ENCODE results near the gene BYSL. TPM values are rescaled to one million over a fixed set of nuclear protein-coding genes. Genes with fewer than 3 reads are reported as not detected.

The BYSL gene
- total and polyA plus RNA-seq, 8 donors: 1.8 to 65.2 (median 10.6) TPM; not detected in 1

- WGBS, 5 donors: 83 to 88% (median 85%) methylated on average over 5 of the region's 5 CpGs
- TF ChIP-seq POLR2A (IDR thresholded peaks at IDR 0.05) (no peak), POLR2AphosphoS5 (IDR thresholded peaks at IDR 0.05) (no peak), CTCF (IDR thresholded peaks at IDR 0.05) (no peak), EP300 (IDR thresholded peaks at IDR 0.05) (no peak)
- no peaks in the 10 kb centered on the region for H3K9me3 ChIP-seq
- H3K36me3 ChIP-seq: no peaks in the 10 kb centered on the region
- no peaks in the 10 kb centered on the region for H3K4me1 ChIP-seq
- no peak for DNase-seq
- H3K27ac ChIP-seq: no peak overlapping the region
- H3K27me3 ChIP-seq: no peaks in the 10 kb centered on the region
- no peak overlapping the region for H3K4me3 ChIP-seq
- intact Hi-C loops (cut with DNase I; ENCODE audit: low total_unique reads): no loop called here
These were observed 36.3 kb upstream of the BYSL start for GRCh38 chr6:41884957-41885356.

- WGBS, 5 donors: 77 to 89% (median 87%) methylated on average over 1 of the region's 1 CpG
- H3K9me3 ChIP-seq: no peaks in the 10 kb centered on the region
- TF ChIP-seq POLR2A (IDR thresholded peaks at IDR 0.05) (no peak), POLR2AphosphoS5 (IDR thresholded peaks at IDR 0.05) (no peak), CTCF (IDR thresholded peaks at IDR 0.05) (no peak), EP300 (IDR thresholded peaks at IDR 0.05) (no peak)
These were observed 35.4 kb upstream of the BYSL start for GRCh38 chr6:41885930-41886329.

GRCh38 chr6:41887331-41887751 is 34.0 kb upstream of the BYSL start:
- DNase-seq: no peak
- Histone ChIP-seq H3K27me3 (no peaks in the 10 kb centered on the region), H3K4me3 (no peak overlapping the region), H3K27ac (no peak overlapping the region), H3K4me1 (no peaks in the 10 kb centered on the region), H3K36me3 (no peaks in the 10 kb centered on the region), H3K9me3 (no peaks in the 10 kb centered on the region)
- TF ChIP-seq CTCF (IDR thresholded peaks at IDR 0.05) (no peak), POLR2A (IDR thresholded peaks at IDR 0.05) (no peak), EP300 (IDR thresholded peaks at IDR 0.05) (no peak), POLR2AphosphoS5 (IDR thresholded peaks at IDR 0.05) (no peak)
- intact Hi-C loops (cut with DNase I; ENCODE audit: low total_unique reads): no loop called here
- 54 to 69% (median 66%) methylated on average over 4 of the region's 4 CpGs for WGBS, 5 donors

More at GRCh38 chr6:41885930-41886329, 35.4 kb upstream of the BYSL start:
- H3K4me3 ChIP-seq: no peak overlapping the region
- H3K27me3 ChIP-seq: no peaks in the 10 kb centered on the region
- no peaks in the 10 kb centered on the region for H3K36me3 ChIP-seq
- intact Hi-C loops (cut with DNase I; ENCODE audit: low total_unique reads): no loop called here
- H3K27ac ChIP-seq: no peak overlapping the region
- DNase-seq: no peak
- no peaks in the 10 kb centered on the region for H3K4me1 ChIP-seq

GRCh38 chr6:41892921-41893564 is 28.3 kb upstream of the BYSL start:
- no peak for DNase-seq
- Histone ChIP-seq H3K9me3 (no peaks in the 10 kb centered on the region), H3K27ac (no peak overlapping the region), H3K36me3 (no peaks in the 10 kb centered on the region), H3K4me3 (no peak overlapping the region), H3K27me3 (no peaks in the 10 kb centered on the region), H3K4me1 (peaks cover 5 to 35% (median 25%) of the 10 kb centered on the region in 4 donors)
- TF ChIP-seq POLR2A (IDR thresholded peaks at IDR 0.05) (no peak), POLR2AphosphoS5 (IDR thresholded peaks at IDR 0.05) (no peak), CTCF (IDR thresholded peaks at IDR 0.05) (no peak), EP300 (IDR thresholded peaks at IDR 0.05) (no peak)
- WGBS, 5 donors: 62 to 72% (median 65%) methylated on average over 4 of the region's 4 CpGs
- intact Hi-C loops (cut with DNase I; ENCODE audit: low total_unique reads): no loop called here

All from stomach (tissue), 9 donors.